Coronary artery (tissue), 2 donors: ENCODE measurements around the gene HNRNPL.

ENCODE experiments used
- DNase-seq: peaks from one replicate; pipeline ENCODE4 v3.0.0-alpha.2; 2017; ENCODE audit warnings: low spot score
- H3K27ac ChIP-seq, 2 donors: fragments of 200-600 bp; sonication (generic); one replicate each; pipeline ENCODE4 v1.5.1; 2016 to 2019
- H3K4me3 ChIP-seq: fragments of 200-600 bp; sonication (generic); 2 replicates; pipeline ENCODE4 v1.5.1; 2016; ENCODE audit warnings: mild to moderate bottlenecking, moderate library complexity
- CTCF ChIP-seq: fragments of 200-600 bp; sonication (generic); IDR thresholded peaks from one replicate; pipeline ENCODE4 v1.5.1; 2019; ENCODE audit warnings: antibody characterized with exemption

The HNRNPL gene

GRCh38 chr19:38788478-38789243, 61.1 kb downstream of the HNRNPL start, which contains the start of gene LGALS7B:
TSS of gene LGALS7B (plus strand) at chr19:38789200. CDS start at chr19:38789227, 27 bp downstream.
- Histone ChIP-seq H3K27ac (no peak within 1 kb of the TSS), H3K4me3 (no peak within 1 kb of the TSS)
- DNase-seq: no peak
- no peak for TF ChIP-seq CTCF

- TF ChIP-seq CTCF: no peak
- DNase-seq: no peak
- H3K4me3 ChIP-seq: no peak overlapping the region
- H3K27ac ChIP-seq: no peak overlapping the region
These were observed 63.1 kb downstream of the HNRNPL start for GRCh38 chr19:38786572-38787265.
